Stimulated activated CD4-positive, alpha-beta T cell treated with anti-CD3 and anti-CD28 coated beads, Interleukin-1b, Interleukin-23, amount 100 ng/mL, for 4 hours (primary cell): ENCODE data around the gene ELAVL1.
"Not testable (repeated sequence)": the region's sequence is repeated elsewhere in the genome, so short reads cannot be mapped to it uniquely, and the experiment has no call there.

Experiments used
- DNase-seq, 2 donors: peaks; one replicate each; pipeline ENCODE4 v3.0.0-alpha.2; 2020; ENCODE audit warnings: low read depth in 2 of 2

Gene ELAVL1

GRCh38 chr19:8005534-8006256 lies at the start of gene ELAVL1:
Gene ELAVL1, minus strand, starts transcription at chr19:8005641. Its CDS starts 13,826 bp downstream, at chr19:7991815.
- DNase-seq = peak; percentile 79 to 93

- DNase-seq = no peak
Measured at GRCh38 chr19:8054169-8054568, 48.7 kb upstream of the ELAVL1 start.

GRCh38 chr19:8052464-8052859 lies 47.0 kb upstream of the ELAVL1 start, which contains the start of gene CCL25:
Gene CCL25, plus strand, starts transcription at chr19:8052760. Its CDS starts 290 bp downstream, at chr19:8053050.
- DNase-seq = no peak

GRCh38 chr19:8050274-8051096 lies 45.0 kb upstream of the ELAVL1 start:
- peak; percentile 79 to 92 for DNase-seq

- no peak for DNase-seq
Measured at GRCh38 chr19:8046569-8047165, 41.2 kb upstream of the ELAVL1 start.

GRCh38 chr19:8045872-8046568 lies 40.6 kb upstream of the ELAVL1 start:
- DNase-seq = no peak

- DNase-seq = no peak
Measured at GRCh38 chr19:8044018-8044417, 38.6 kb upstream of the ELAVL1 start.

GRCh38 chr19:8042900-8043299 lies 37.5 kb upstream of the ELAVL1 start:
- DNase-seq = no peak

GRCh38 chr19:8041531-8041931 lies 36.1 kb upstream of the ELAVL1 start:
- no peak for DNase-seq

- DNase-seq = no peak
Measured at GRCh38 chr19:8039231-8039630, 33.8 kb upstream of the ELAVL1 start.

GRCh38 chr19:8038815-8039214 lies 33.4 kb upstream of the ELAVL1 start:
- DNase-seq = no peak

- DNase-seq = no peak
Measured at GRCh38 chr19:8036434-8037099, 31.1 kb upstream of the ELAVL1 start.

GRCh38 chr19:8034178-8034525 lies 28.7 kb upstream of the ELAVL1 start:
- no peak for DNase-seq

GRCh38 chr19:8033287-8034177 lies 28.1 kb upstream of the ELAVL1 start:
- not testable (repeated sequence) for DNase-seq

- no peak for DNase-seq
Measured at GRCh38 chr19:8030960-8031359, 25.5 kb upstream of the ELAVL1 start.

GRCh38 chr19:8028951-8029491 lies 23.6 kb upstream of the ELAVL1 start:
- DNase-seq = no peak

GRCh38 chr19:8025316-8025715 lies 19.9 kb upstream of the ELAVL1 start:
- no peak for DNase-seq

- not testable (repeated sequence) for DNase-seq
Measured at GRCh38 chr19:8024256-8024655, 18.8 kb upstream of the ELAVL1 start.

- no peak for DNase-seq
Measured at GRCh38 chr19:8023371-8023770, 17.9 kb upstream of the ELAVL1 start.

- DNase-seq = no peak
Measured at GRCh38 chr19:8022275-8022674, 16.8 kb upstream of the ELAVL1 start.
